GM19395 (cell line): ENCODE data around the gene APOL2.
"Not testable (repeated sequence)": the region's sequence is repeated elsewhere in the genome, so short reads cannot be mapped to it uniquely, and the experiment has no call there.

Experiments used
- ATAC-seq: cut with Tn5 transposase; IDR thresholded peaks from one replicate; pipeline ENCODE4 v1.9.1; 2021; ENCODE audit warnings: mild to moderate bottlenecking, moderate library complexity; ENCODE audit not compliant: unreplicated experiment

Gene APOL2

GRCh38 chr22:36239401-36240171 is at the start of gene APOL2:
Gene APOL2 (minus strand): TSS chr22:36239527. CDS start chr22:36233162, 6,365 bp downstream.
- peak; percentile 87 for ATAC-seq

- ATAC-seq, result no peak
Measured at GRCh38 chr22:36288571-36289405, 49.5 kb upstream of the APOL2 start.

- no peak for ATAC-seq
Measured at GRCh38 chr22:36287881-36288515, 48.7 kb upstream of the APOL2 start.

GRCh38 chr22:36286096-36286957 is 47.0 kb upstream of the APOL2 start:
- no peak for ATAC-seq

GRCh38 chr22:36285545-36285944 is 46.2 kb upstream of the APOL2 start:
- ATAC-seq, result no peak

GRCh38 chr22:36285017-36285416 is 45.7 kb upstream of the APOL2 start:
- no peak for ATAC-seq

- no peak for ATAC-seq
Measured at GRCh38 chr22:36284171-36284571, 44.8 kb upstream of the APOL2 start.

GRCh38 chr22:36282328-36282831 is 43.1 kb upstream of the APOL2 start:
- ATAC-seq, result no peak

- ATAC-seq, result no peak
Measured at GRCh38 chr22:36281781-36282327, 42.5 kb upstream of the APOL2 start.

GRCh38 chr22:36280379-36280778 is 41.1 kb upstream of the APOL2 start:
- no peak for ATAC-seq

GRCh38 chr22:36279219-36279666 is 39.9 kb upstream of the APOL2 start:
- ATAC-seq, result no peak

GRCh38 chr22:36277482-36278291 is 38.4 kb upstream of the APOL2 start:
- no peak for ATAC-seq

- no peak for ATAC-seq
Measured at GRCh38 chr22:36274531-36274930, 35.2 kb upstream of the APOL2 start.

GRCh38 chr22:36271951-36272350 is 32.6 kb upstream of the APOL2 start:
- not testable (repeated sequence) for ATAC-seq

GRCh38 chr22:36271231-36271630 is 31.9 kb upstream of the APOL2 start:
- not testable (repeated sequence) for ATAC-seq

- no peak for ATAC-seq
Measured at GRCh38 chr22:36267896-36268485, 28.7 kb upstream of the APOL2 start.

GRCh38 chr22:36267058-36267457 is 27.7 kb upstream of the APOL2 start:
- no peak for ATAC-seq

GRCh38 chr22:36263886-36264664 is 24.7 kb upstream of the APOL2 start:
- not testable (repeated sequence) for ATAC-seq
